GM19025 (cell line): ENCODE data around the gene ADAMTS19.

Experiments
- ATAC-seq: cut with Tn5 transposase; IDR thresholded peaks from one replicate; pipeline ENCODE4 v1.9.1; 2021; ENCODE audit warnings: mild to moderate bottlenecking, low read depth, moderate library complexity; ENCODE audit not compliant: unreplicated experiment

Gene ADAMTS19

GRCh38 chr5:129658801-129659200 lies 198.7 kb downstream of the ADAMTS19 start:
- no peak for ATAC-seq

DNA sequence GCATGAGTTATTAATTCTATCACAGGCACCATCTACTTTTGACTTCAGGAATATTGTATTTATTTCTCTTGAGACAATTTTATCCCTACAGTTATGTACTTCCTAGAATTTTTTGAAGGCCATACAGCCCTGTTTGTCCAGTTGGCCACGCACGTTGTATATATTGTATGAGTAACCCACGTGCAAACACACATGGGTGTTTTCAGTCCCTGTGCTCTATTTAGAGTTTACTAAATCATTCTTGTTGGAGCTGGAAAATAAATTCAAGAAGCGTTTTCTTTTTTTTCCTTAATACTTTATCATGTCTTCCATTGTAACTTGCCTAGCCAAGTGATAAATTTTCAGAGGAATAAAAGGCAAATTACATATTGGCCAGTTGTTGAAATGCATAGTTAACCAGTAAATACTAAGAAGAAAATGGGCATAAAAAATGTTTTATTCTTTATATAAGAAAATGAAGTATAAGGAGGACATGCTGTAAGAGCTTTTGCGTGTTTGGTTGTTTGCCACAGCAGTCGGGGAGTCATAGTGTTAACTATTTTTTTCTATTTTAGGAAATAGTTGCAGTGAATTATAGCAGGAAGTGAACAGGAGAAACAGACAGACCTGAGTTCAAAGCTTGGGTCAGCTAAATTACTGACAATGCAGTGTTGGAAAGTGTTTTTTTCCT lies 201.4 kb downstream of the ADAMTS19 start:
- ATAC-seq = no peak

DNA sequence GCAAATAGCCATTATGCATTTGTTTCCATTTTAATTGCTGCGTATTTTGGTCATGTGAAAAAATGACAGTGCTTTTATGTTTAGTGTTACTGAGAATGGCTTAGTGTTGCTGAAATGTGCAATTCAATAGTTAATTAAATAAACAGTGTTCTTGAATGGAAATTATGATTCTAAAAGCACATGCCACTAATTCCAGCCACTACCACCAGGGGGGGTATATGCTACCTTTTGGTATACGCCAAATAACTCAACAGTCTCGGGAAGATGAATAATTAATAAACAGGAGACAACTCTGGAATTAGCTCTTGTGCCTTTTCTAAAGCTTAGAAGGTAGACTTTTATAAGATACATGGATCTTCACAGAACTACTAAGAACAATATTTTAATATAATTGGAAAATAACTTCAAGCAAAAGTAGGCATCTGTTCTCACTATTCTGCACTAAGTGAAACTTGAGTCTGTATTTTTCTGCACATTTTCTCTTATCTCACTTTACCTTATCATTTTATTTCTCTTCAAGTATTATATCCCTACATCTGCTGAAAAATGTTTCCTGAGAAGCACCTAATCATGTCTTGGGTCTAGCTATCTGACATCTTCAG lies 204.3 kb downstream of the ADAMTS19 start:
- peak; percentile 56 for ATAC-seq

GRCh38 chr5:129670957-129671500 lies 210.9 kb downstream of the ADAMTS19 start:
- ATAC-seq = no peak

DNA sequence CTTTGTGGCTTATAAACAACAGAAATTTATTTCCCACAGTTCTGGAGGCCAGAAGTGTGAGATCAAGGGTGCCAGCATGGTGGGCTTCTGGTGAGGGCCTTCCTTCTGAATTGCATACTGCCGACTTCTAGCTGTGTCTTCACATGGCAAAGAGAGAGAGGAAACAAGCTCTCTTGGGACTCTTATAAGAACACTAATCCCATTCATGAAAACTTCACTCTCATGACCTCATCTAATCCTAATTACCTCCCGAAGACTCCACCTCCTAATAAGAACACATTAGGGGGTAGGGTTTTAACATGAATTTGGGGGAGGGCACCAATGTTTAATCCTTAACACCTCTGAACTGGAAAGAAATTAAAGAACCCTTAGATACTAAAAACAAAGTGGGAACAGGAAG lies 211.9 kb downstream of the ADAMTS19 start:
- no peak for ATAC-seq

DNA sequence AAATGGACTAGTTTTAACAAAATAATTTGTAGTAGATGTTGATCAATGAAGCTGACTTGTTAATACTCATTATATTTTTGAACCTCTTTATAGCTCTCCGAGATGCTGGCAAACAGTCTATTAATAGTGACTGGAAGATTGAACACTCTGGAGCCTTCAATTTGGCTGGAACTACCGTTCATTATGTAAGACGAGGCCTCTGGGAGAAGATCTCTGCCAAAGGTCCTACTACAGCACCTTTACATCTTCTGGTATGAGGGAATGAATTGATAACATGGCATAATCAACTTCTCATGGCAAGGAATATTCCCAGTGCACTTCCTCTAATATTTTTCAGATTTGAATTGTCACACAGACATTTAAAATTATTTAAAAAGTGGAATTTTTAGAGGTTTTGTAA lies 219.6 kb downstream of the ADAMTS19 start:
- ATAC-seq = no peak

- no peak for ATAC-seq
These were observed 227.8 kb downstream of the ADAMTS19 start for GRCh38 chr5:129687941-129688340.

DNA sequence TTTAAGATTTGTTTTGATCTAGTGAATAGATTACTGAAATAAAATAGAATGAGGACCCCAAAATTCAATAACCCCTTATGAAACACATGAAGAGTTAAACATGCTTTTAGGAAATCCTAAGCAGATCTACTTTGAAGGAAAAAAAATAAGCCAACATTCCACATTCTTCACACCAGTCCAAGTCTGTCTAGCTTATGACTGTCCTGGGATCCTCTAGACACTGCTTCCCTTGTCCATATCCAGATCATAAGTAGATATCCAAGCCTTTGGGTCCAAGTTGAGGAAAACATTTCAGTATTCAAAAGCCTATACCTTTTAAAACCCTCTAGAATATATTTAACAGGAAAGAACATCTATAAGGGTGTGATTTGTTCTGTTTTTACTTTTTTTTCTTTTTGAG lies 228.9 kb downstream of the ADAMTS19 start:
- ATAC-seq = no peak

DNA sequence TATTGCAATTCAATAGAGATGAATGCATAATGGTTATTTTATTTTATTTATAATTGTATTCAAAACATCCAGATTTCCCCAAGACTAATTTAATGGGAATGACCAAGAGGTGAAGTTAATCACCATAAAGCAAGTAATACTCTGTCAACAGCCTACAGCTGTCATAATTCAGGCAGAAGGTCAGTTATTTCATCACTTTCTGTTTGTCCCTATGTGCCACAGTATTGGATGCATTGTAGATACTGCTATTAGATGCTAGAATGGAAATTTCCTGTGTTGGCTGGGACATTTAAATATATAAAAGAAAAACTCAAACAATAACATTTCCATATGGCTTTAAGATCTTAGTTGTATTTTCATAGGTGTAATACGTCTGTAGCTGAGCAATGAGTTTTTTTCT lies 231.1 kb downstream of the ADAMTS19 start:
- ATAC-seq = no peak

DNA sequence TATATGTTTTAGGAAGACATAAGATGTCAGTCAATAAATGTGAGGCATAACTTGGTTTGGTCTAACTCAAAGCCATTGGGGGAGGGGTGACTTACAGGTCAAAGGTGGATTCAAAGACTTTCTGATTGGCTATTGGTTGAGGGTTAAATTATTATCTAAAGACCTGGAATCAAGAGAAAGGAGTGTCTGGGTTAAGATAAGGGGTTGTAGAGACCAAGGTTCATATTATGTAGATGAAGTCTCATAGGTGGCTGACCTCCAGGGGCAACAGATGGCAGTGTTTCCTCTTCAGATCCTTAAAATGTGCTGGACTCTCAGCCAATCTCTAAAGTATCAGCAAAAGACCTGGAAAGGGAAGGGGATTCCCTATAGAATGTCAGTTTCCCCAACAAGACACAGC lies 236.5 kb downstream of the ADAMTS19 start:
- no peak for ATAC-seq

GRCh38 chr5:129698661-129699060 lies 238.6 kb downstream of the ADAMTS19 start:
- ATAC-seq = no peak

GRCh38 chr5:129716235-129716634 lies 256.1 kb downstream of the ADAMTS19 start:
- no peak for ATAC-seq

DNA sequence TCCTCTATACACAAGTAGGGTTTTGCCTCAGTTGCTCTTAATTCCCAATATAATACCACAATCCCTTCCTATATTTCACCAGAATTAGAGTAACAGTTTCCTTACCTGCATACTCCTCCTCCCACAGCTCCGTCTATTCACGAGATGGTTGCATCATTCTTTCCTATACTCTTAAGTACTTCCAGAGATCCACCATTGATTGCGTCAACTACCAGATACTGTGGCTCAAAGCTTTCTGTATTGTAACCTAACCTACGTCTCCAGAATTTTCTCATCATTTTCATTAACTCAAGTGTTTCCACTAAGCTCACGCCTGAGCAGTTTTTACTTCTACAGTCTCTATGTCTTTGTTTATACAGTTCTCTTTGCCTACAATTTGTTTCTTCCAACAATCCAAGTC lies 256.6 kb downstream of the ADAMTS19 start:
- ATAC-seq = no peak

DNA sequence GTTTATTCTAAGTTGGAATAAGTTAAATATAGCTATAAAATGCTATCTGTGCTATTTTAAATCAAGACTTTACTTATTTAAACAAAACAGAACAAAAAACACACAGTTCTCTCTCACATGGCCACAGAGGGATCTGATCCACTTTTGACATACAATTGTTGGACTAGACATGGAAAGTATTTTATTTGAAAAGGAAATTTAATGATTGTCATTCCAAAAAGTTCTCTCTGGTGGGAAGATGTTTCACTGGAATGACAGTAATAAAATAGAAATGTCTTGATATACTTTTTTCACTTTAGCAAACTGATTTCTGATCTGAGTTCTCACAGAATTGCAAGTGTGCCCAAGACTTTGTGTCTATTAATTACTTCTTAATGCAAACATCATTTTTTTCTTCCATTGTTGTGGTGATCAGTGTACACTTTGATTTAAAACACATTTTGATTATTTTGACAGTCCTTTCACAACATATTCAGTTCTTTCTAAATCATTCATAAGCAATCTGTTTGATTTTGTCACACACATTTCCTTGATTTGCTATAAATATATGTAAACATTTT lies 257.7 kb downstream of the ADAMTS19 start:
- ATAC-seq = no peak

DNA sequence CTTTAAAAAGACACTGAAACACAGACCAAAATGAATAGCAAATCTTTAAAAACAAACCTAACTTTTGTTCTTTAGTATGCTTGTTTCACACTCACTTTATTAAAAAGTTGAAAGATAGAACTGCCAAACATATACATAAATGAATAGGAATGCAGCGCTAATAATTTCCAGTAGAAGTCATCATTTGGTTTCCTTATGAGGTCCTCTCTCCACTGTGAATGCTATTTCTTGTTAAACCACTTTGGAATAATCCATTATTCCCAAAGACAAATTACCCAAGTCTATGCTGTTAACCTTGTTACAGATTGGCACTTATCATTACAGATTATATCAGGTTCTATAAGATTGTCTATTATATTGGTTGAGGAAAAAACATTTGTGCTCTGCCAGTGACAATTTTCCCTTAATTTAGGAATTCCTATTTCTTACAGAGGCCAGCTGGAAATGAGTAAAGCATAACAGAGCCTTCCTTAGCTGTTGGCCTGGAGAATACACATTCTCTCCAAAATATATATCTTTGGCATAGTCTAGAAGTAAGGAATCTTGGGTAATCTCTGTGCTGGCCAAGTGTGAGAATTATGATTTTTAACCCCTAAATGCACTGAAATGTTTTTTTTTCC lies 258.5 kb downstream of the ADAMTS19 start:
- ATAC-seq = no peak

DNA sequence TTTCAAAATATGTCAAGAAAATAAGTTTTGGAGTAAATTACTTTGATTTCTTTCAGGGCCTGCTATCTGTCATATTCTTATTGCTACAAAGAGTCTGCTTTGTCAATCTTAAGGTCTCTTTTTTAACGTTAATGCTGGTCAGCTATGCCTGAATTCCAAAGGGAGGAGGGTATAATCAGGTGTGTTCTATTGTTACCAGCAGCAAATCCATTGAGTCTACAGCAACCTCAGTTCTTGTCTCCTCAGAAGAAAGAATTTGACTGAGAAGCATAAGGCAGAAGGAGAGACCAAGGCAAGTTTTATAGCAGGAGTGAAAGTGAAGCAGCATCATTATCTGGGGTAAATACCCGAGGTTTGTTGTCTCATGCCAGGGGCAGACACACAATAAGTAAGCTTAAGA lies 264.1 kb downstream of the ADAMTS19 start:
- no peak for ATAC-seq

DNA sequence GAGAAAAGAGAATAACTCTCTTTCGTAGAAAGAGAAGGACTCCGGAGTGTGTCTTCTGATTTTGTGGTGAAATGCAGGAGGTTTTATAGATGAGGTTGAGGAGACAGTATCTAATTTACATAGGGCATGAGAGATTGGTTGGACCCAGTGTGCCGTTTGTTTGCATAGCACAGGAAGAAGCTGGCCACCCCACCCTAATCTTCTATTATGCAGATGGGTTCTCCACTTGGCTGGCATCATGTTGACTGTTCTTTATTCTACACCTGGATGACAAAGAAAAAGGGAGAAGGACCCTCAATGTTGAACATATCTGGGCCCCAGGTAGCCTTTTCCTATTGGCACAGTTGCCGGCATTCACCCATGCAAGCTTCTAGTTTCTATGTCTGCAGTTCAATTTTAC lies 264.5 kb downstream of the ADAMTS19 start:
- ATAC-seq = no peak

DNA sequence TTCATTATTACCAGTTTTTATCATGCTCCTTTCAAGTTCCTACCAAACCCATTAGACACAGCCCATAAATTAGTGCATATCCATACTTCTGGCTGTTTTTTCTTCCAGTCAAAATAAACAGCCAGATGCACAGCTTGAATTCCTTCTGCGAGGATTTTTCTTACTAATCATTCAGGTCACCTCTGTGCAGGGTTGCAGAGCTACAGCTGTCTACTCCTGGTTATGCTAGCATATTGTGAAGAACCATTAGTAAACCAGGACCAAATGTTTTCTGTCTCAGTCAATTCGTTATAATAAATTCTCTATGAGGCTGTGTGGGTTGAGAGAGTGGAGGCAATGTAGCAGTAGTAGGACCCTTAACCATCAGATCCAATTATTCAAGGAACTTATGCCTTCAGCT lies 279.7 kb downstream of the ADAMTS19 start:
- ATAC-seq = no peak

GRCh38 chr5:129743541-129744187 lies 283.6 kb downstream of the ADAMTS19 start:
- no peak for ATAC-seq

- no peak for ATAC-seq
These were observed 285.9 kb downstream of the ADAMTS19 start for GRCh38 chr5:129745997-129746396.

GRCh38 chr5:129746876-129747275 lies 286.8 kb downstream of the ADAMTS19 start:
- no peak for ATAC-seq
